ENCODE data around the gene SLC25A30. TPM values are rescaled to one million over a fixed set of nuclear protein-coding genes. Genes with fewer than 3 reads are reported as not detected.

SLC25A30 gene
- total RNA-seq, 4 donors from 2014 or later: 1.7 to 6.7 (median 5.8) TPM

DNA sequence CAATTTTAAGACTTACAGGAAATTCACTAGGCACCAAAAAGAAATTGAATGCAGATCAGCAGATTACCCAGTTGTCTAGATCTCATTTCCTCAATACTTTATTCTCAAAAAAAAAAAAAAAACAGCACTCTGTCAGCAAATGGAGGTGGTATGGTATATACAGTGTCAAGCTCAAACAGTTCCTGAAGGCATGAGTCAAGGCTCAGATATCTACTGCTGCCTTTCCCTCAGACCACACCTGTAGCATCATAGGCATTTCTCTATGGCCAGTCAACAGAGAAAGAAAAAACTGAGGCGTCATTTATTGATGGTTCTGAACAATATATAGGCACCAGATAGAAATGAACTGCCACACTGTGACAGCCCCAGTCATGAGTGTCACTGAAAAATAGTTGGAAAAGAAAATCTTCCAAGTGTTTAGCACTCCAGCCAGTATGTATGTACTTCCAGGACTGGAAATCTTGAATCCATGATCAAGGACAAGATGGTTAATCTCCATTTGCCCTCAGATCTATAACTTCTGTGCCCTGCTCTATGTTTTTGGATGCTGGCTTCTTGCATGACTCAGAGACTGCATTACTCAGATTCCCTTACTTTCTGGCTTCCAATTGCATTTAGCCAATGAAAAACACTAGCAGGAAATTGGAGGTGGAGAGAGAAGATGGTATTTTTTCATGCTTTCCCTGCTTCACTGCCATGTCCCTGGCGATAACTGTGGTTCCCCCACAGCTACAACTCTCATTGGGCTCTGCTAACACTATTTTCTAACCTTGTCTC lies 38.2 kb upstream of the SLC25A30 start:
- TF ChIP-seq POLR2A (IDR thresholded peaks at IDR 0.05) (no peak), CTCF (IDR thresholded peaks at IDR 0.05) (no peak)
- Histone ChIP-seq H3K4me3 (no peak overlapping the region), H3K9me3 (no peaks in the 10 kb centered on the region), H3K27ac (no peak overlapping the region), H3K36me3 (no peaks in the 10 kb centered on the region), H3K27me3 (no peaks in the 10 kb centered on the region), H3K4me1 (no peaks in the 10 kb centered on the region)
- no peak for DNase-seq
- intact Hi-C loops (cut with DNase I): no loop called here
- 54 to 61% methylated on average over 2 of the region's 2 CpGs for WGBS, 2 donors

DNA sequence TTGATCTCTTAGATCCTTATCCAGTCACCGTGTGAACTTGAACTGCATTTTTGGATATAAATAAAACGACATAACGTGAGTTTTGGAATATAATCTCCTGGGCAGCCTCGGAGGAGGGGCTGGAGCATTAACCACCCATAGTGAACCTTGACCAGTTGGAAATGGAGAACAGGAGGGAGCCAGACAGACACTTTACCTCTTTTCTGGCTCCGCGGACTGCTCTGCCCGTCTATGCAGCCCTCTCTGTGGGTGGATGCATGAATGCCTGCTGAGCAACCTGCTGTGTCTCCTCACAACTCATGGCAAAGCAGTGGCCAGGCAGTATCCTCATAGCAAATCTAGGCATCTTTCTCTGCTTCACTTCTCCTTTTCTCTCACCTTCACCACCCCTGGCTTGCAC lies 36.0 kb upstream of the SLC25A30 start:
- WGBS, 2 donors: 76 to 87% methylated on average over 7 of the region's 7 CpGs

DNA sequence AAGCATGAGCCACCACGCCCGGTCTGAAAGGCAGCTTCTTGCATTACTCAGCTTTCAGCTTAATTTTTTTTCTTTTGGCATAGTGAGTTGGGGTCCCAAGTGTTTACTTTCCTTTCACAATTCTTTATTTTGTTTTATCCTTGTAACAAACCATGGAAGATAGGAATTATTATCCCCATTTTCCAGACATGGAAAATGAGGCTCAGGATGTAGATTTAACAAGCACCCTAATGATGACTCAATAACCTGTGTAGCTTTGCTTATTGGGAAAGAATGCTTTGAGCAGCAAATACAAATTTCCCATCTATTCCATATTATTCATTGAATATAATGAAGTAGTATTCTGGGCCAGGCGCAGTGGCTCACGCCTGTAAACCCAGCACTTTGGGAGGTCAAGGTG lies 33.1 kb upstream of the SLC25A30 start:
- Histone ChIP-seq H3K27ac (no peak overlapping the region), H3K27me3 (peaks cover 0 to 5% (median 0%) of the 10 kb centered on the region in 4 donors), H3K4me3 (no peak overlapping the region), H3K4me1 (no peaks in the 10 kb centered on the region), H3K9me3 (no peaks in the 10 kb centered on the region), H3K36me3 (no peaks in the 10 kb centered on the region)
- 78 to 90% methylated on average over 4 of the region's 4 CpGs for WGBS, 2 donors
- TF ChIP-seq POLR2A (IDR thresholded peaks at IDR 0.05) (no peak), CTCF (IDR thresholded peaks at IDR 0.05) (no peak)
- no peak for DNase-seq
- intact Hi-C loops (cut with DNase I): no loop called here

More for the DNA sequence above, 36.0 kb upstream of the SLC25A30 start:
- Histone ChIP-seq H3K4me1 (no peaks in the 10 kb centered on the region), H3K9me3 (no peaks in the 10 kb centered on the region), H3K36me3 (no peaks in the 10 kb centered on the region), H3K27ac (no peak overlapping the region), H3K27me3 (no peaks in the 10 kb centered on the region), H3K4me3 (no peak overlapping the region)
- intact Hi-C loops (cut with DNase I): no loop called here
- DNase-seq: no peak
- TF ChIP-seq POLR2A (IDR thresholded peaks at IDR 0.05) (no peak), CTCF (IDR thresholded peaks at IDR 0.05) (no peak)

DNA sequence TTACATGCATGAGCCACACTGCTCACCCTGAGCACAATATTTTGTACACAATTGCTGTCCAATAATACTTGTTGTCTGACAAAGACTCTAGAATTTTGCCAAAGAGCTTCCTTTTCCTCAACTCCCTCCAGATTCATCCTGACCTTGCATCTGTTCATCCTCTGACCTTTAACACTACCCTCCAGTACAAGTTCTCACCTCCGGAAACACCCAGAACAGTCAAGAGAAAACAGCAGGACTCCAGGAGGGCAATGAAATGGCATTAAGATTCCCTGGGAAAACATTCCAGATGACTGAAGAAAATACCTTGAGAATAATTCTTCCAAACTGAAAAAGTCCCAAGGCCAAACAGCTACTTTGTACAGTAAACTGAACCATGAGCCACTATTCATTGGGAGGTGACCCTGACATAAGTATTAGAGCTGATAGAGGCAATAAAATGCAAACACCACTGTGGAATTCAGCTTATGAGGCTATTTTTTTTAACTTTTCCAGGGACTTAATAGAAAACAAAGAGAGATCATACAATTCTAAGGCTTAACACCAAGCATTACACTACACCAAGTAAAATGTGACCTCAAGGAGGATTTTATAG lies 30.9 kb upstream of the SLC25A30 start:
- intact Hi-C loops (cut with DNase I): no loop called here
- Histone ChIP-seq H3K4me1 (no peaks in the 10 kb centered on the region), H3K4me3 (no peak overlapping the region), H3K9me3 (no peaks in the 10 kb centered on the region), H3K36me3 (no peaks in the 10 kb centered on the region), H3K27ac (no peak overlapping the region), H3K27me3 (peaks cover 0 to 14% (median 0%) of the 10 kb centered on the region in 4 donors)
- DNase-seq: no peak
- TF ChIP-seq POLR2A (IDR thresholded peaks at IDR 0.05): no peak
- no peak for TF ChIP-seq CTCF (IDR thresholded peaks at IDR 0.05)
- 100% methylated on average over 1 of the region's 1 CpG; no CpG with 5 or more reads in 1 of the 2 donors for WGBS, 2 donors

DNA sequence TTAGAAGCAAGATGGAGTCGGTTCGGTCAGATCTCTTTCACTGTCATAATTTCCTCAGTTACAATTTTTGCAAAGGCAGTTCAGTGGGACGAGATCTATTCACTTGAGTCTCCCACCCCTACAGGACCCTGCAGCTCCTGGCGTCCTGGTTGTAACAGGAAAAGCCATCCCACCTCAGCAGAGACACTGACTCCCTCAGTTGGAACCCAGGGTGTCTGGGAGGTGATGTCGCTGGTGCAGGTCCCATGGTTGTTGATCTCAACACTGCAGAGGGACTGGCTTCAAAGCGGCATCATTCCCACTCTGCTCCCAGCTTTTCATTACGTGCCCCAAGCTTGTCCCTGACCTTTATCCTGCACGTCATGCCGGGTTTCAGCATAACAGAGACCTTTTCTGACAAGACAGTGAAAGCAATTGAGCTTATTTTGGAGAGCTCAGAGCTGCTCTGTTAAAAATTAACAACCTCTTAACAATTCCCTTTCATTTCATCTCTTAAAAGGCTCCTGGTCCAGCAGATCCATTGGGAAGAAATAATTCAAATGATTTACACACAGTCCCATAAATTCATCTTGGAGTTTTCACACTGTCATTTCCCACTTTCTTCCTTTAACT lies 29.0 kb upstream of the SLC25A30 start:
- H3K4me3 ChIP-seq: no peak overlapping the region
- H3K36me3 ChIP-seq: no peaks in the 10 kb centered on the region
- WGBS, 2 donors: 60 to 65% methylated on average over 9 of the region's 9 CpGs
- intact Hi-C loops (cut with DNase I): no loop called here
- H3K27me3 ChIP-seq: peaks cover 0 to 14% (median 0%) of the 10 kb centered on the region in 4 donors
- no peak for TF ChIP-seq CTCF (IDR thresholded peaks at IDR 0.05)
- TF ChIP-seq POLR2A (IDR thresholded peaks at IDR 0.05): no peak
- no peaks in the 10 kb centered on the region for H3K9me3 ChIP-seq
- DNase-seq: no peak
- H3K27ac ChIP-seq: no peak overlapping the region
- H3K4me1 ChIP-seq: no peaks in the 10 kb centered on the region
